ENCODE measurements around the gene TMEM80. TPM values are rescaled to one million over a fixed set of nuclear protein-coding genes. Genes with fewer than 3 reads are reported as not detected.

The TMEM80 gene
- total and polyA plus RNA-seq, 10 of the 15 experiments (the other 5 are each of a cell fraction or from before 2014, with no cell fraction given) = 6.7 to 30.9 (median 20.7) TPM

DNA sequence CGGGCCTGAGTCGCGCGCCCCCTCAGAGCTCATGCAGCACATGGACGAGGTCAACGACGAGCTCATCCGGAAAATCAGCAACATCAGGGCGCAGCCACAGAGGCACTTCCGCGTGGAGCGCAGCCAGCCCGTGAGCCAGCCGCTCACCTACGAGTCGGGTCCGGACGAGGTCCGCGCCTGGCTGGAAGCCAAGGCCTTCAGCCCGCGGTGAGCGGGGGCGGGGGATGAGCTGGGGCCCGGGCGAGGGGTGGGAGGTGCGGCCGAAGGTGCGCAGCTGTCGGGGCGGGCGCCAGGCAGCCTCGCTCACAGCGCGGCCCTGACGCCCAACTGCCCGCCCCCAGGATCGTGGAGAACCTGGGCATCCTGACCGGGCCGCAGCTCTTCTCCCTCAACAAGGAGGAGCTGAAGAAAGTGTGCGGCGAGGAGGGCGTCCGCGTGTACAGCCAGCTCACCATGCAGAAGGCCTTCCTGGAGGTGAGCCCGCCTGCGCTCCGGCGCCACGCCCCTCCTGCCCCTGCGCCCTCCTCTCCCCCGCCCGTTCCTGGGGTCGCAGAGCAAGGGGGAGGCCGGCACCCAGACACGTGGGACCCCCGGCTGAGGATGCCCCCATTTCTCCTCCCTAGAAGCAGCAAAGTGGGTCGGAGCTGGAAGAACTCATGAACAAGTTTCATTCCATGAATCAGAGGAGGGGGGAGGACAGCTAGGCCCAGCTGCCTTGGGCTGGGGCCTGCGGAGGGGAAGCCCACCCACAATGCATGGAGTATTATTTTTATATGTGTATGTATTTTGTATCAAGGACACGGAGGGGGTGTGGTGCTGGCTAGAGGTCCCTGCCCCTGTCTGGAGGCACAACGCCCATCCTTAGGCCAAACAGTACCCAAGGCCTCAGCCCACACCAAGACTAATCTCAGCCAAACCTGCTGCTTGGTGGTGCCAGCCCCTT is 30.9 kb downstream of the TMEM80 start (continued):
- no peak for TF ChIP-seq ZNF274 (IDR thresholded peaks at IDR 0.05; ENCODE audit: insufficient read depth, insufficient read length)
- TF ChIP-seq, protein P1, sequence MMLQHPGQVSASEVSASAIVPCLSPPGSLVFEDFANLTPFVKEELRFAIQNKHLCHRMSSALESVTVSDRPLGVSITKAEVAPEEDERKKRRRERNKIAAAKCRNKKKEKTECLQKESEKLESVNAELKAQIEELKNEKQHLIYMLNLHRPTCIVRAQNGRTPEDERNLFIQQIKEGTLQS (IDR thresholded peaks at IDR 0.05; ENCODE audit: borderline replicate concordance, extremely low read depth, low read depth, low read length) = no peak
- no peak for TF ChIP-seq FOS (IDR thresholded peaks at IDR 0.05; ENCODE audit: borderline replicate concordance, extremely low read depth, insufficient read length)
- peak; percentile 21; the same call in 1 of the 2 replicates for TF ChIP-seq SPI1 (IDR thresholded peaks at IDR 0.05; ENCODE audit: borderline replicate concordance, insufficient read depth, low read depth, low read length)
- no peak for TF ChIP-seq SMAD1 (IDR thresholded peaks at IDR 0.05; ENCODE audit: low read depth, partially characterized antibody)
- TF ChIP-seq RAD51 (IDR thresholded peaks at IDR 0.05) = no peak
- TF ChIP-seq DPF2 (IDR thresholded peaks at IDR 0.05) = peak; percentile 36; the same call in 1 of the 2 replicates
- no peak for TF ChIP-seq RELA (IDR thresholded peaks at IDR 0.05; ENCODE audit: borderline replicate concordance, partially characterized antibody)

DNA sequence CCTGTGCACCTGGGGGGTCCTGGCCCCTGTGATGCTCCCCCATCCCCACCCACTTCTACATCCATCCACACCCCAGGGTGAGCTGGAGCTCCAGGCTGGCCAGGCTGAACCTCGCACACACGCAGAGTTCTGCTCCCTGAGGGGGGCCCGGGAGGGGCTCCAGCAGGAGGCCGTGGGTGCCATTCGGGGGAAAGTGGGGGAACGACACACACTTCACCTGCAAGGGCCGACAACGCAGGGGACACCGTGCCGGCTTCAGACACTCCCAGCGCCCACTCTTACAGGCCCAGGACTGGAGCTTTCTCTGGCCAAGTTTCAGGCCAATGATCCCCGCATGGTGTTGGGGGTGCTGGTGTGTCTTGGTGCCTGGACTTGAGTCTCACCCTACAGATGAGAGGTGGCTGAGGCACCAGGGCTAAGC is 31.7 kb downstream of the TMEM80 start:
- intact Hi-C loops (cut with micrococcal nuclease; ENCODE audit: unreplicated experiment) (no loop called here), in situ Hi-C loops (cut with MboI) (loop anchor here (10.0 kb wide), 1 partner anchor 62 kb away; no protein-coding TSS in a partner anchor)
- ChIA-PET POLR2A (interaction anchor here (0.6 to 8.2 kb wide), 6 partner anchors 20 to 279 kb away, joined by 3 to 72 read pairs (median 5); partner anchors contain the start of genes DEAF1, HRAS, LMNTD2 and TALDO1), CTCF (interaction anchor here (0.6 to 8.6 kb wide), 9 partner anchors 16 to 172 kb away, joined by 3 to 127 read pairs (median 3); partner anchors contain the start of genes DEAF1 and TMEM80), RAD21 (ENCODE audit: unreplicated experiment) (interaction anchor here (1.0 to 3.8 kb wide), 6 partner anchors 31 to 172 kb away, joined by 4 to 34 read pairs (median 14); partner anchors contain the start of genes DEAF1 and TMEM80), SMC1A (ENCODE audit: uncharacterized antibody, unreplicated experiment) (interaction anchor here (0.6 to 2.7 kb wide), 4 partner anchors 13 to 172 kb away, joined by 3 to 8 read pairs (median 4); no protein-coding TSS in a partner anchor)
- DNase-seq (ENCODE audit: low read depth, low spot score) (no peak), ATAC-seq (no peak), FAIRE-seq (no peak)
- no peak overlapping the region for H3K9ac ChIP-seq (ENCODE audit: control insufficient read depth, insufficient read depth, low read length)
- TF ChIP-seq FOXK2 (IDR thresholded peaks at IDR 0.05) (no peak), ZZZ3 (IDR thresholded peaks at IDR 0.05; ENCODE audit: control insufficient read depth, insufficient read length, low read depth) (no peak), POLR2AphosphoS2 (IDR thresholded peaks at IDR 0.05; ENCODE audit: low read depth, low read length) (no peak), FOXM1 (IDR thresholded peaks at IDR 0.05; ENCODE audit: low read depth, low read length) (no peak), FOS (IDR thresholded peaks at IDR 0.05; ENCODE audit: borderline replicate concordance, extremely low read depth, insufficient read length) (no peak), SREBF1 (IDR thresholded peaks at IDR 0.05; ENCODE audit: low read length) (no peak), CHD1 (IDR thresholded peaks at IDR 0.05; ENCODE audit: low read depth, low read length) (no peak), PAX5 (IDR thresholded peaks at IDR 0.05; ENCODE audit: borderline replicate concordance, low read depth, low read length) (no peak)
- TF ChIP-seq, protein P2, sequence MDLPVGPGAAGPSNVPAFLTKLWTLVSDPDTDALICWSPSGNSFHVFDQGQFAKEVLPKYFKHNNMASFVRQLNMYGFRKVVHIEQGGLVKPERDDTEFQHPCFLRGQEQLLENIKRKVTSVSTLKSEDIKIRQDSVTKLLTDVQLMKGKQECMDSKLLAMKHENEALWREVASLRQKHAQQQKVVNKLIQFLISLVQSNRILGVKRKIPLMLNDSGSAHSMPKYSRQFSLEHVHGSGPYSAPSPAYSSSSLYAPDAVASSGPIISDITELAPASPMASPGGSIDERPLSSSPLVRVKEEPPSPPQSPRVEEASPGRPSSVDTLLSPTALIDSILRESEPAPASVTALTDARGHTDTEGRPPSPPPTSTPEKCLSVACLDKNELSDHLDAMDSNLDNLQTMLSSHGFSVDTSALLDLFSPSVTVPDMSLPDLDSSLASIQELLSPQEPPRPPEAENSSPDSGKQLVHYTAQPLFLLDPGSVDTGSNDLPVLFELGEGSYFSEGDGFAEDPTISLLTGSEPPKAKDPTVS (IDR thresholded peaks at IDR 0.05; ENCODE audit: low read depth, low read length) = no peak
- no TSS peak for BruUV-seq (replicated peaks)
- no peaks in the 10 kb centered on the region; the same call in 1 of the 2 replicates for H4K20me1 ChIP-seq (ENCODE audit: control insufficient read depth, insufficient read depth)
- H3K27me3 ChIP-seq (replicated peaks in 1 of 2; ENCODE audit: control insufficient read depth in 2 of 2, insufficient read depth in 2 of 2, low read length in 1 of 2) = no peaks in the 10 kb centered on the region
- no peak overlapping the region for H2AFZ ChIP-seq (ENCODE audit: control insufficient read depth, low read depth, low read length)
- no peaks in the 10 kb centered on the region for H3K79me2 ChIP-seq (ENCODE audit: control insufficient read depth, insufficient read depth, low read length)
- 83% methylated on average over 9 of the region's 12 CpGs for WGBS (ENCODE audit: insufficient coverage, insufficient replicate concordance, low lambda C conversion rate, missing lambda C conversion rate)
- H3K9me3 ChIP-seq (replicated peaks; ENCODE audit: control insufficient read depth, insufficient read depth, low read length) = no peaks in the 10 kb centered on the region
- no peak overlapping the region for H3K4me3 ChIP-seq
- no peaks in the 10 kb centered on the region for H3K36me3 ChIP-seq (ENCODE audit: control insufficient read depth in 2 of 2, insufficient read depth in 2 of 2, low read length in 1 of 2)
- no peak overlapping the region for H3K27ac ChIP-seq (ENCODE audit: control insufficient read depth, insufficient read depth)
- H3K4me2 ChIP-seq (ENCODE audit: control insufficient read depth, insufficient read depth) = no peak overlapping the region
- H3K4me1 ChIP-seq (ENCODE audit: control insufficient read depth, insufficient read depth, low read length) = peaks cover 8% of the 10 kb centered on the region

All from GM12878 (cell line).